Fibroblast of pulmonary artery (primary cell): ENCODE measurements around the gene TTLL13.

ENCODE experiments used
- DNase-seq: peaks from one replicate; pipeline ENCODE4 v3.0.0-alpha.2; 2010; ENCODE audit warnings: low read depth
- H3K4me3 ChIP-seq: replicated peaks from 2 replicates; pipeline ENCODE4 v1.5.1; 2011; ENCODE audit warnings: low read depth, mild to moderate bottlenecking, control low read depth, low read length, moderate library complexity
- TF ChIP-seq, protein P1 (sequence below): IDR thresholded peaks from 2 replicates; pipeline ENCODE4 v1.5.1; 2011; ENCODE audit warnings: mild to moderate bottlenecking, control low read depth, low read length, inconsistent platforms; ENCODE audit errors: missing control alignments

Gene TTLL13

GRCh38 chr15:90309020-90309419 is 59.7 kb downstream of the TTLL13 start:
- DNase-seq: no peak
- TF ChIP-seq, protein P1, sequence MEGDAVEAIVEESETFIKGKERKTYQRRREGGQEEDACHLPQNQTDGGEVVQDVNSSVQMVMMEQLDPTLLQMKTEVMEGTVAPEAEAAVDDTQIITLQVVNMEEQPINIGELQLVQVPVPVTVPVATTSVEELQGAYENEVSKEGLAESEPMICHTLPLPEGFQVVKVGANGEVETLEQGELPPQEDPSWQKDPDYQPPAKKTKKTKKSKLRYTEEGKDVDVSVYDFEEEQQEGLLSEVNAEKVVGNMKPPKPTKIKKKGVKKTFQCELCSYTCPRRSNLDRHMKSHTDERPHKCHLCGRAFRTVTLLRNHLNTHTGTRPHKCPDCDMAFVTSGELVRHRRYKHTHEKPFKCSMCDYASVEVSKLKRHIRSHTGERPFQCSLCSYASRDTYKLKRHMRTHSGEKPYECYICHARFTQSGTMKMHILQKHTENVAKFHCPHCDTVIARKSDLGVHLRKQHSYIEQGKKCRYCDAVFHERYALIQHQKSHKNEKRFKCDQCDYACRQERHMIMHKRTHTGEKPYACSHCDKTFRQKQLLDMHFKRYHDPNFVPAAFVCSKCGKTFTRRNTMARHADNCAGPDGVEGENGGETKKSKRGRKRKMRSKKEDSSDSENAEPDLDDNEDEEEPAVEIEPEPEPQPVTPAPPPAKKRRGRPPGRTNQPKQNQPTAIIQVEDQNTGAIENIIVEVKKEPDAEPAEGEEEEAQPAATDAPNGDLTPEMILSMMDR: no peak

More at GRCh38 chr15:90309020-90309419, 59.7 kb downstream of the TTLL13 start:
- H3K4me3 ChIP-seq: no peak overlapping the region
